Activated naive CD4-positive, alpha-beta T cell treated with anti-CD3 and anti-CD28 coated beads, Interleukin-2, amount 10 ng/mL, durations not matched to agents 7 days and 5 days (primary cell): Measurements from ENCODE around the gene MTG1.

Experiments
- CTCF ChIA-PET: fragments of 350-600 bp; sonication (Branson Sonifier 250); formaldehyde crosslinking; loops from one replicate; lab custom pipeline; 2021; ENCODE audit warnings: antibody characterized with exemption; lab: Charles Lee
- DNase-seq: peaks from one replicate; pipeline ENCODE4 v3.0.0-alpha.2; 2020
- H3K27ac Mint-ChIP-seq: one replicate; pipeline ENCODE4 v1.8.0; 2021; ENCODE audit warnings: mild to moderate bottlenecking, moderate library complexity, mixed read lengths
- H3K27me3 Mint-ChIP-seq: one replicate; pipeline ENCODE4 v1.8.0; 2021; ENCODE audit warnings: mild to moderate bottlenecking, mixed read lengths
- H3K36me3 Mint-ChIP-seq: one replicate; pipeline ENCODE4 v1.8.0; 2021; ENCODE audit warnings: mixed read lengths
- H3K4me1 Mint-ChIP-seq: one replicate; pipeline ENCODE4 v1.8.0; 2021; ENCODE audit warnings: mixed read lengths
- H3K4me3 Mint-ChIP-seq: one replicate; pipeline ENCODE4 v1.8.0; 2021; ENCODE audit warnings: mild to moderate bottlenecking, moderate library complexity, mixed read lengths
- H3K9me3 Mint-ChIP-seq: one replicate; pipeline ENCODE4 v1.8.0; 2021; ENCODE audit warnings: mixed read lengths

The MTG1 gene

GRCh38 chr10:133444342-133445267, 50.6 kb downstream of the MTG1 start:
- DNase-seq: no peak
- H3K36me3 Mint-ChIP-seq: peaks cover 16% of the 10 kb centered on the region
- H3K27me3 Mint-ChIP-seq: peaks cover 8% of the 10 kb centered on the region
- H3K4me1 Mint-ChIP-seq: peaks cover 14% of the 10 kb centered on the region
- CTCF ChIA-PET: interaction anchor here (1.0 kb wide), 1 partner anchor 53 kb away, joined by 3 read pairs; no protein-coding TSS in a partner anchor
- no peak overlapping the region for H3K27ac Mint-ChIP-seq
- H3K4me3 Mint-ChIP-seq: no peak overlapping the region
- peaks cover 35% of the 10 kb centered on the region for H3K9me3 Mint-ChIP-seq

DNA sequence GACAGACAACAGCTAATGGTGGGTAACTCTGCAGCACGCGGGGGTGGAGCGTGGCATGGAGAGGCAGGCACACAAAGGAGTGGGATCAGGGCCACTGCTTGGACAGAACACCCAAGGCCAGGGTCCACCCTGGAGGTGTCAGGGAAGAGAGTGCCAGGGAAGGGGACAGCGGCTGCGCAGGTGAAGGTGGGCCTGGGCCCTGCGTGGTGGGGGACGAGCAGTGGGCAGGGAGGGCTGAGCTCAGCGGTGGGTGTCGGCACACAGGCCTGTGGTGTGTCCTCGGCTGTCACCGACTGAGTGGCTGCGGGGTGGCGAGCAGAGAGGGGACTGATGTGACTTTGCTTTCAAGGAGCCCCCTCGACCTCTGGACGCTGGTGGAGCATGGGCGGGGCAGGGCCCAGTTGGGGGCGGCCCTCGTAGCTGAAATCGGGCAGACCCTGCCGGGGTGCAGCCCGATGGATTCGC, 51.3 kb downstream of the MTG1 start:
- no peak for DNase-seq
- H3K4me3 Mint-ChIP-seq: no peak overlapping the region
- no peak overlapping the region for H3K27ac Mint-ChIP-seq
- H3K9me3 Mint-ChIP-seq: peaks cover 35% of the 10 kb centered on the region
- CTCF ChIA-PET: interaction anchor here (1.0 kb wide), 1 partner anchor 52 kb away, joined by 3 read pairs; no protein-coding TSS in a partner anchor
- H3K4me1 Mint-ChIP-seq: peaks cover 14% of the 10 kb centered on the region
- peaks cover 8% of the 10 kb centered on the region for H3K27me3 Mint-ChIP-seq
- H3K36me3 Mint-ChIP-seq: peaks cover 16% of the 10 kb centered on the region

DNA sequence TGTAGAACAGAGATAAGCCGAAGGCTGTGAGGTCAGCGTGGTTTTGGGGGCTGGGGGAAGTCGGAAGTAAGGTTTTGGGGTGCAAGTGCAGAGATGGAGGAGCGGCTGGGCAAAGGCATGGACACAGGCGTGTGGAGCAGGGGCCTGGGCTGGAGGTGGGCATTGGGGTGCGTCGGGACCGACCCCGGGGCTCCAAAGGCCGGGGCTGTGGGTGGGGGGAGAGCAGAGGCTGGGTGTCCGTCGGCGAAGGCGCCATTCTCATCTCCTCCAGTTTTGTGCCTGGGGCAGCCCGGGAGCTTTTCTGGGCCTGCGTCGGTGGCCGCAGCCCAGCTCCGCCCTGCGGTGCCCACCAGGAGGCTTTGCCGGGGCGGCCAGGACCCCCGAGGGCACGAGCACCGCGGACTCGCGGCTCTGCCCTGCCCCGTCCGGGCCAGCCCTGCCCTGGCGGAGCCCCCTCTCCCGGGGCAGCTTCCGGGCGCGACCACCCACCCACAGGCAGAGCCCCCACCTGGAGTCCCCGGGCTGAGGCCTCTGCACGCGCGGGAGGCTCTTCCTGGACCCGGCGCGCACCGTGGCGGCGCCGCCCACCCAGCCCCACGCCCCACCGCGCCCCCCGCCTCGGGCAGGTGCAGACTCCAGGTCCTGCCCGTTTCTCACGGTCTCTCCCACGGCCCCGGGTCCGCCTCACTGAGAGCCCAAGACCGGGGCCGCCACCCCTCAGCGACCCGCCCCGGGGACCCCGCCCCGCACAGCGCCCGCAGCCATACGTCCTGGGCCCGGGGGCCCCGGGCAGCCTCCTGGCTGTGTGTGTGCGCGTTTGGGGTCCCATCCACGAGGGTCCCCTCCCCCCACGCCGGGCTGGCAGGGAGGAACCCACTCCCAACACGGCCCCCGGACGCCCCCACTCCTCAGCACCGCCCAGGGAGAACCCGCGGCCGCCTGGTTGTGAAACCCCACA, 52.1 kb downstream of the MTG1 start:
- Mint-ChIP-seq H3K36me3 (peaks cover 16% of the 10 kb centered on the region), H3K27ac (no peak overlapping the region), H3K27me3 (peaks cover 8% of the 10 kb centered on the region), H3K4me1 (peaks cover 14% of the 10 kb centered on the region), H3K4me3 (no peak overlapping the region), H3K9me3 (peaks cover 35% of the 10 kb centered on the region)
- no peak for DNase-seq
- CTCF ChIA-PET: interaction anchor here (1.0 kb wide), 1 partner anchor 52 kb away, joined by 3 read pairs; no protein-coding TSS in a partner anchor

DNA sequence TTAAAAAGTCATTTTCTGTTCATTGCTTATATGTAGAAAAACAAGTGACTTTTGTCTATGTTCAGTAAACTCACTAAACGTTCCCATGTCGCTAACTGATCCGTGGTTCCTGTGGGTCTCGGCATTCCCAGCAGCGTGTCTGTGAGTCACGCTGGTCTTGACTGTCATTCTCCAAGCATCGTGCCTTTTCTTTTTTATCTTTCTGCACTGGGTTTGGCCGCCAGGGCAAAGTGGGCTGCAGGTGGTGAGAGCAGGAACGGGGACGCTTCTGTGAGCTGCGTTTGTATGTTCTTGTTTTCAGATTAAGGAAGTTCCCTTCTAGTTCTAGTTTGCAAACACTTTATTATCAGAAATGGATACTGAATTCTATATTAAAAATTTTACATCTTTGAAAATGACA, 53.0 kb downstream of the MTG1 start:
- CTCF ChIA-PET: no interaction called here
- no peak overlapping the region for H3K4me3 Mint-ChIP-seq
- peaks cover 11% of the 10 kb centered on the region for H3K4me1 Mint-ChIP-seq
- no peak overlapping the region for H3K27ac Mint-ChIP-seq
- H3K36me3 Mint-ChIP-seq: peaks cover 16% of the 10 kb centered on the region
- DNase-seq: no peak
- H3K27me3 Mint-ChIP-seq: peaks cover 8% of the 10 kb centered on the region
- H3K9me3 Mint-ChIP-seq: peaks cover 35% of the 10 kb centered on the region

DNA sequence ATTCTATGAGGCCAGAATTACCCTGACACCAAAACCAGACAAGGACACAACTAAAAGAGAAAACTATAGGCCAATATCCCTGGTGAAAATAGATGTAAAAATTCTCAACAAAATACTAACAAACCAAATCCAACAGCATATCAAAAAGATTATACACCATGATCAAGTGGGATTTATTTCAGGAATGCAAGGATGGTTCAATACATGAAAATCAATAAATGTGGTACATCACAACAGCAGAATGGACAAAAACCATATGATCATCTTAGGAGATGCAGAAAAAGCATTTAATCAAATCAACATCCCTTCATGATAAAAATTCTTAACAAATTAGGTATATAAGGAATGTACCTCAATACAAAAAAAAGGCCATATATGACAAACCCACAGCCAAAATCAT, 54.2 kb downstream of the MTG1 start:
- peaks cover 8% of the 10 kb centered on the region for H3K27me3 Mint-ChIP-seq
- no peak for DNase-seq

DNA sequence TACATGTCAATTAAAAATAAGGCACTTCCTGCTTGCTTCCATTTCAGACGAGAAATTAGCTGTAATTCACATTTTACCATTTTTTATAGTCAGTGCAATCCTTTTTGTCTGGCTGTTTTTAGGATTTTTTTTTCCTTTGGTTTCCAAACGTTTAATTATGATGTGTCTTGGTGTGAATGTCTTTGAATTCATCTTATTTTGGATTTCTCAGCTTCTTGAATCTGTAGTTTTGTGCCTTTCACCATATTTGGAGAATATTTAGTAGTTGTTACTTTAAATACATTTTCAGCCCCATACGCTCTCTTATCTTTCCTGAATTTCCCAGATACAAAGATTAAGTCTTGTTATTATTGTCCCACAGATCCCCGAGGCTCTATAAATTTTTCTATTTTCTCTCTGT, 57.4 kb downstream of the MTG1 start:
- no peak overlapping the region for H3K4me3 Mint-ChIP-seq
- H3K27me3 Mint-ChIP-seq: no peaks in the 10 kb centered on the region
- H3K27ac Mint-ChIP-seq: no peak overlapping the region
- H3K4me1 Mint-ChIP-seq: no peaks in the 10 kb centered on the region
- peaks cover 27% of the 10 kb centered on the region for H3K9me3 Mint-ChIP-seq
- DNase-seq: no peak
- H3K36me3 Mint-ChIP-seq: peaks cover 14% of the 10 kb centered on the region
- CTCF ChIA-PET: interaction anchor here (0.8 kb wide), 1 partner anchor 12 kb away, joined by 3 read pairs; no protein-coding TSS in a partner anchor

More for the DNA sequence above, 54.2 kb downstream of the MTG1 start:
- H3K9me3 Mint-ChIP-seq: peaks cover 35% of the 10 kb centered on the region
- H3K27ac Mint-ChIP-seq: no peak overlapping the region
- no peaks in the 10 kb centered on the region for H3K4me1 Mint-ChIP-seq
- H3K4me3 Mint-ChIP-seq: no peak overlapping the region
- peaks cover 16% of the 10 kb centered on the region for H3K36me3 Mint-ChIP-seq
- CTCF ChIA-PET: interaction anchor here (1.6 kb wide), 1 partner anchor 9 kb away, joined by 5 read pairs; no protein-coding TSS in a partner anchor

GRCh38 chr10:133452453-133452852, 58.5 kb downstream of the MTG1 start:
- H3K9me3 Mint-ChIP-seq: peaks cover 17% of the 10 kb centered on the region
- H3K27ac Mint-ChIP-seq: no peak overlapping the region
- no peaks in the 10 kb centered on the region for H3K4me1 Mint-ChIP-seq
- no peak overlapping the region for H3K4me3 Mint-ChIP-seq
- no peak for DNase-seq
- no peaks in the 10 kb centered on the region for H3K27me3 Mint-ChIP-seq
- CTCF ChIA-PET: no interaction called here
- H3K36me3 Mint-ChIP-seq: peaks cover 11% of the 10 kb centered on the region

DNA sequence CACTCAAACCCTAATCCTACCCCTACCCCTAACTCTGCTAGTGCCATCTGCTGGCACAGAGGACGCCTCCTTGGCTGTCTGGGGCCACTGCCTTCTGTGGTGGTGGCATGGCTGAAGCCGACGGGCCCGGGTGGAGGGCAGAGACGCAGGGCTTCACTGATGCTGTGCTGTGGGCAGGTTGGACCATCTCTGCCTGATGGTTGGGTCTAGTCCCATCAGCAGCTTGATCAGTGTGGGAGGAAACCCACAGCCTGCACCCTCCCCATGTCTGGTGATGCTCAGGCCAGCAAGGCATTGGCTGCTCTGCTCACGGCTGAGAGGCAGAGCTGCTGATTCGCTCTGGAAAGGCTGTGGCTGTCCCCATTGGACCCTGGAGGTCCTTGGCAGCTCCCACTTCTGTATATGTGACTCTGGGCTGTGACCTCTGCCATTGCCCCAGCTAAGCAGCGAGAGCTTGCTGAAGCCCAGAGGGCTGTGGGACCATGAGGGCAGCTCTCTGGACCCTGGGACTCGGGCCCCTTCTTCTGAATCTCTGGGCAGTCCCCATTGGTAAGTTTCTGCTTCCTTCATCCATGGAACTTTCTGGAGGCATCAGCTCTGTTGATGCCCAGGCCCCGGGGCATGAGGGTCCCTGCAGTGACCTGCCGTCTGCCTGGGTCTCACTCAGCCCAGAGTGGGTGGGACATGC, 59.7 kb downstream of the MTG1 start, which contains the start of gene SCART1:
Gene SCART1, plus strand, starts transcription at position 430 of the 688 bp plus-strand sequence. Its CDS starts 53 bp downstream, at position 483.
- H3K4me1 Mint-ChIP-seq: no peaks in the 10 kb centered on the region
- peaks cover 6% of the 10 kb centered on the region for H3K9me3 Mint-ChIP-seq
- no peaks in the 10 kb centered on the region for H3K27me3 Mint-ChIP-seq
- CTCF ChIA-PET: interaction anchor here (2.1 kb wide), 1 partner anchor 15 kb away, joined by 5 read pairs; no protein-coding TSS in a partner anchor
- DNase-seq: no peak
- H3K36me3 Mint-ChIP-seq: peaks cover 3% of the 10 kb centered on the region
- H3K27ac Mint-ChIP-seq: no peak within 1 kb of the TSS
- no peak within 1 kb of the TSS for H3K4me3 Mint-ChIP-seq

- peaks cover 1% of the 10 kb centered on the region for H3K36me3 Mint-ChIP-seq
- H3K4me1 Mint-ChIP-seq: no peaks in the 10 kb centered on the region
- DNase-seq: no peak
- no peaks in the 10 kb centered on the region for H3K27me3 Mint-ChIP-seq
- CTCF ChIA-PET: interaction anchor here (0.9 to 2.1 kb wide), 2 partner anchors 15 to 17 kb away, joined by 4 to 5 read pairs; no protein-coding TSS in a partner anchor
- peaks cover 2% of the 10 kb centered on the region for H3K9me3 Mint-ChIP-seq
- H3K4me3 Mint-ChIP-seq: no peak overlapping the region
- no peak overlapping the region for H3K27ac Mint-ChIP-seq
These were observed 60.4 kb downstream of the MTG1 start for GRCh38 chr10:133454204-133454893.

- Mint-ChIP-seq H3K4me3 (no peak overlapping the region), H3K9me3 (no peaks in the 10 kb centered on the region), H3K27me3 (no peaks in the 10 kb centered on the region), H3K36me3 (no peaks in the 10 kb centered on the region), H3K27ac (no peak overlapping the region), H3K4me1 (no peaks in the 10 kb centered on the region)
- DNase-seq: no peak
- CTCF ChIA-PET: interaction anchor here (0.9 kb wide), 1 partner anchor 18 kb away, joined by 4 read pairs; no protein-coding TSS in a partner anchor
These were observed 61.2 kb downstream of the MTG1 start for GRCh38 chr10:133455196-133455595.

GRCh38 chr10:133455611-133456031, 61.7 kb downstream of the MTG1 start:
- H3K9me3 Mint-ChIP-seq: no peaks in the 10 kb centered on the region
- no peak overlapping the region for H3K27ac Mint-ChIP-seq
- no peaks in the 10 kb centered on the region for H3K36me3 Mint-ChIP-seq
- CTCF ChIA-PET: interaction anchor here (0.9 kb wide), 1 partner anchor 18 kb away, joined by 4 read pairs; no protein-coding TSS in a partner anchor
- no peaks in the 10 kb centered on the region for H3K4me1 Mint-ChIP-seq
- H3K27me3 Mint-ChIP-seq: no peaks in the 10 kb centered on the region
- H3K4me3 Mint-ChIP-seq: no peak overlapping the region
- no peak for DNase-seq

GRCh38 chr10:133456041-133456951, 62.3 kb downstream of the MTG1 start:
- CTCF ChIA-PET: no interaction called here
- H3K9me3 Mint-ChIP-seq: no peaks in the 10 kb centered on the region
- no peak overlapping the region for H3K4me3 Mint-ChIP-seq
- H3K36me3 Mint-ChIP-seq: no peaks in the 10 kb centered on the region
- DNase-seq: no peak
- no peaks in the 10 kb centered on the region for H3K27me3 Mint-ChIP-seq
- no peaks in the 10 kb centered on the region for H3K4me1 Mint-ChIP-seq
- no peak overlapping the region for H3K27ac Mint-ChIP-seq
